HepG2 (cell line): ENCODE results near the gene CALML5. TPM values are rescaled to one million over a fixed set of nuclear protein-coding genes. Genes with fewer than 3 reads are reported as not detected.

Source experiments
- ETV6 ChIP-seq: sonication (generic); formaldehyde crosslinking; conservative IDR thresholded peaks from 2 replicates; pipeline ENCODE4 v1.4.0; 2020; ENCODE audit warnings: missing genetic modification reagents
- GZF1 ChIP-seq: sonication (generic); formaldehyde crosslinking; IDR thresholded peaks from 2 replicates; pipeline ENCODE4 v1.5.1; 2020; ENCODE audit warnings: mild to moderate bottlenecking, missing genetic modification reagents
- HDAC1 ChIP-seq: sonication (generic); formaldehyde crosslinking; IDR thresholded peaks from 2 replicates; pipeline ENCODE4 v1.5.1; 2020; ENCODE audit warnings: mild to moderate bottlenecking, missing genetic modification reagents
- HES4 ChIP-seq: sonication (generic); formaldehyde crosslinking; IDR thresholded peaks from 2 replicates; pipeline ENCODE4 v1.9.0; 2021; ENCODE audit warnings: mild to moderate bottlenecking, missing genetic modification reagents, borderline replicate concordance
- HMG20A ChIP-seq: IDR thresholded peaks from 2 replicates; pipeline ENCODE4 v1.6.1; 2016; ENCODE audit warnings: borderline replicate concordance
- IKZF4 ChIP-seq: sonication (generic); formaldehyde crosslinking; IDR thresholded peaks from 2 replicates; pipeline ENCODE4 v1.5.1; 2020; ENCODE audit warnings: borderline replicate concordance, mild to moderate bottlenecking, low read depth, missing genetic modification reagents; ENCODE audit errors: not compliant biosample characterization
- KAT7 ChIP-seq: IDR thresholded peaks from 2 replicates; pipeline ENCODE4 v1.6.1; 2018; ENCODE audit warnings: borderline replicate concordance, missing compliant biosample characterization
- ONECUT2 ChIP-seq: sonication (generic); formaldehyde crosslinking; IDR thresholded peaks from 2 replicates; pipeline ENCODE4 v1.4.0; 2020; ENCODE audit warnings: missing genetic modification reagents
- PBX2 ChIP-seq: IDR thresholded peaks from 2 replicates; pipeline ENCODE4 v1.6.1; 2016; ENCODE audit warnings: control low read depth
- SOX5 ChIP-seq: IDR thresholded peaks from 2 replicates; pipeline ENCODE4 v1.6.1; 2016; ENCODE audit warnings: borderline replicate concordance
- TIGD3 ChIP-seq: sonication (generic); formaldehyde crosslinking; IDR thresholded peaks from 2 replicates; pipeline ENCODE4 v1.5.1; 2020; ENCODE audit warnings: mild to moderate bottlenecking, missing genetic modification reagents, borderline replicate concordance
- ZBTB38 ChIP-seq: sonication (generic); formaldehyde crosslinking; IDR thresholded peaks from 2 replicates; pipeline ENCODE4 v1.5.1; 2020; ENCODE audit warnings: mild to moderate bottlenecking, missing genetic modification reagents
- ZNF136 ChIP-seq: sonication (generic); formaldehyde crosslinking; IDR thresholded peaks from 2 replicates; pipeline ENCODE4 v1.8.1; 2022; ENCODE audit warnings: low read depth, mild to moderate bottlenecking, moderate library complexity, missing genetic modification reagents
- ZNF318 ChIP-seq: sonication (generic); formaldehyde crosslinking; IDR thresholded peaks from 2 replicates; pipeline ENCODE4 v1.4.0; 2020; ENCODE audit warnings: mild to moderate bottlenecking, missing genetic modification reagents
- ZNF569 ChIP-seq: sonication (generic); formaldehyde crosslinking; IDR thresholded peaks from 2 replicates; pipeline ENCODE4 v1.5.0; 2020; ENCODE audit warnings: mild to moderate bottlenecking, missing genetic modification reagents, moderate library complexity, borderline replicate concordance
- ZNF737 ChIP-seq: sonication (generic); formaldehyde crosslinking; IDR thresholded peaks from 2 replicates; pipeline ENCODE4 v1.5.0; 2020; ENCODE audit warnings: missing genetic modification reagents, mild to moderate bottlenecking, borderline replicate concordance
- ZNF883 ChIP-seq: sonication (generic); formaldehyde crosslinking; IDR thresholded peaks from 2 replicates; pipeline ENCODE4 v1.5.1; 2020; ENCODE audit warnings: mild to moderate bottlenecking, missing genetic modification reagents; ENCODE audit errors: not compliant biosample characterization
- polyA plus RNA-seq, 8 experiments: library from polyadenylated mRNA; depleted of rRNA in 3 of 8; stranded (reverse) in 7 of 8; unstranded in 1 of 8; fragments of >200 nt; fragmentation: Illumina TruSeq in 4 of 8; extraction: Trizol in 4 of 8; gene quantifications; 2 replicates each; pipeline versions ENCODE4 v1.2.1 to v1.2.3, GENCODE V29; 2011 to 2016; ENCODE audit warnings: low read depth in 4 of 8, missing spikeins in 1 of 8, mixed read lengths in 1 of 8; ENCODE audit not compliant: insufficient read depth in 1 of 8
- total RNA-seq, 5 experiments: library from RNA; depleted of rRNA; stranded (reverse); fragments of >200 nt; fragmentation: Illumina TruSeq; extraction: Trizol; gene quantifications; 2 replicates each; pipeline ENCODE4 v1.2.3, GENCODE V29; 2016; ENCODE audit warnings: low read depth in 1 of 5
- TF ChIP-seq, protein P1 (sequence below): sonication (generic); formaldehyde crosslinking; IDR thresholded peaks from 2 replicates; pipeline ENCODE4 v1.9.0; 2022; ENCODE audit warnings: missing genetic modification reagents, mild to moderate bottlenecking, borderline replicate concordance

Gene CALML5
- total and polyA plus RNA-seq, 2 of the 13 experiments (the other 11 are each of a cell fraction or from before 2014, with no cell fraction given): not detected

DNA sequence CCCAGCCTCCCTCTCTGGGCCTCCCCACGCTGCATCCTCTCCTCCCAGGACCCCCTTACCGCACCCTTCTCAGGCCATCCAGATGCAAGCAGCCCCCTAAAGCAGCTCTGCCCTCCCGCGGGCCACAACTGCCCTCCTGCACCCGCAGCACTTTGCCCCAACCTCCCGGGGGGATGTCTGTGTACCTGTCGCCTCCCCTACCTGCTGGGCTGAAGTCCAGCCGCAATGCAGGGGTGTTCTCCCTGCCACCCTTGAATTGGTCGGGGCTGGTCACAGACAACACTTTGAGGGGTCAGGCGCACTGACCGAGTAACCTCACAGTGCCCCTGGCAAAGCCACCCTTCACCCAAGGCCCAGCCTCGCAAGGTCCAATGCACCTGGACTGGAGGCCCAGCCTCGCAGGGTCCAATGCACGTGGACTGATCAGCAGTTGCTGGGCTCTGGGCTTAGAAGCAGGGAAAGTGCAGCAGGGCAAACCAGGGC is 8.3 kb upstream of the CALML5 start (continued):
- no peak for TF ChIP-seq TIGD3
- no peak for TF ChIP-seq ZNF737
- no peak for TF ChIP-seq ETV6 (CRISPR knock-in tag)
- no peak for TF ChIP-seq GZF1
- peak; percentile 24 for TF ChIP-seq IKZF4 (CRISPR knock-in tag)
- TF ChIP-seq HES4: no peak
- no peak for TF ChIP-seq SOX5 (CRISPR knock-in tag)
- no peak for TF ChIP-seq ZNF569 (CRISPR knock-in tag)
- no peak for TF ChIP-seq HMG20A
- TF ChIP-seq ZNF318 (CRISPR knock-in tag): no peak
- TF ChIP-seq ZNF883 (CRISPR knock-in tag): peak; percentile 6
- TF ChIP-seq, protein P1, sequence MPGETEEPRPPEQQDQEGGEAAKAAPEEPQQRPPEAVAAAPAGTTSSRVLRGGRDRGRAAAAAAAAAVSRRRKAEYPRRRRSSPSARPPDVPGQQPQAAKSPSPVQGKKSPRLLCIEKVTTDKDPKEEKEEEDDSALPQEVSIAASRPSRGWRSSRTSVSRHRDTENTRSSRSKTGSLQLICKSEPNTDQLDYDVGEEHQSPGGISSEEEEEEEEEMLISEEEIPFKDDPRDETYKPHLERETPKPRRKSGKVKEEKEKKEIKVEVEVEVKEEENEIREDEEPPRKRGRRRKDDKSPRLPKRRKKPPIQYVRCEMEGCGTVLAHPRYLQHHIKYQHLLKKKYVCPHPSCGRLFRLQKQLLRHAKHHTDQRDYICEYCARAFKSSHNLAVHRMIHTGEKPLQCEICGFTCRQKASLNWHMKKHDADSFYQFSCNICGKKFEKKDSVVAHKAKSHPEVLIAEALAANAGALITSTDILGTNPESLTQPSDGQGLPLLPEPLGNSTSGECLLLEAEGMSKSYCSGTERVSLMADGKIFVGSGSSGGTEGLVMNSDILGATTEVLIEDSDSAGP: peak; percentile 44; the same call in 1 of the 2 replicates
- TF ChIP-seq ONECUT2: no peak
- no peak for TF ChIP-seq HDAC1 (CRISPR knock-in tag)
- no peak for TF ChIP-seq ZNF136 (CRISPR knock-in tag)
- no peak for TF ChIP-seq ZBTB38
- no peak for TF ChIP-seq PBX2 (CRISPR knock-in tag)
- TF ChIP-seq KAT7 (CRISPR knock-in tag): no peak
